ENCODE measurements around the gene TPM2. TPM values are rescaled to one million over a fixed set of nuclear protein-coding genes. Genes with fewer than 3 reads are reported as not detected.
A peak's percentile ranks its signal among the peaks of the same experiment; 100 is the strongest.

TPM2 gene
- polyA plus RNA-seq, 1 experiment, result 1,727 TPM

- Histone ChIP-seq H3K36me3 (ENCODE audit: control insufficient read depth, insufficient read depth, low read length) (peaks cover 38% of the 10 kb centered on the region), H3K27me3 (ENCODE audit: control insufficient read depth, insufficient read depth, low read length) (no peaks in the 10 kb centered on the region), H3K4me3 (ENCODE audit: low read depth, low read length) (no peak overlapping the region)
- DNase-seq (ENCODE audit: low read depth), result no peak
- POLR2A ChIA-PET, result interaction anchor here (0.7 to 0.8 kb wide), 2 partner anchors 31 to 35 kb away, joined by 3 to 6 read pairs; no protein-coding TSS in a partner anchor
- CTCF ChIA-PET, result interaction anchor here (0.6 to 8.9 kb wide), 21 partner anchors 9 to 80 kb away, joined by 3 to 177 read pairs (median 8); partner anchors contain the start of genes ARHGEF39, CA9, CCDC107 and CREB3
- TF ChIP-seq CTCF (IDR thresholded peaks at IDR 0.05; ENCODE audit: insufficient read depth, low read depth, low read length), result peak; percentile 87
These were observed 6.9 kb upstream of the TPM2 start for GRCh38 chr9:35696520-35697215.

GRCh38 chr9:35695943-35696401 lies 6.2 kb upstream of the TPM2 start:
- DNase-seq (ENCODE audit: low read depth), result no peak
- H3K27me3 ChIP-seq (ENCODE audit: control insufficient read depth, insufficient read depth, low read length), result no peaks in the 10 kb centered on the region
- CTCF ChIA-PET, result interaction anchor here (0.8 to 8.9 kb wide), 19 partner anchors 8 to 130 kb away, joined by 3 to 177 read pairs (median 9); partner anchors contain the start of genes ARHGEF39, CA9, CCDC107 and CREB3
- H3K4me3 ChIP-seq (ENCODE audit: low read depth, low read length), result no peak overlapping the region
- H3K36me3 ChIP-seq (ENCODE audit: control insufficient read depth, insufficient read depth, low read length), result peaks cover 33% of the 10 kb centered on the region
- no peak for TF ChIP-seq CTCF (IDR thresholded peaks at IDR 0.05; ENCODE audit: insufficient read depth, low read depth, low read length)
- POLR2A ChIA-PET, result no interaction called here

GRCh38 chr9:35691757-35692301 lies 2.1 kb upstream of the TPM2 start:
- Histone ChIP-seq H3K27me3 (ENCODE audit: control insufficient read depth, insufficient read depth, low read length) (no peaks in the 10 kb centered on the region), H3K4me3 (ENCODE audit: low read depth, low read length) (no peak overlapping the region), H3K36me3 (ENCODE audit: control insufficient read depth, insufficient read depth, low read length) (peaks cover 12% of the 10 kb centered on the region)
- POLR2A ChIA-PET, result interaction anchor here (0.7 to 4.2 kb wide), 3 partner anchors 37 to 48 kb away, joined by 3 to 35 read pairs (median 13); partner anchors contain the start of genes CREB3 and TLN1
- no peak for TF ChIP-seq CTCF (IDR thresholded peaks at IDR 0.05; ENCODE audit: insufficient read depth, low read depth, low read length)
- DNase-seq (ENCODE audit: low read depth), result no peak
- CTCF ChIA-PET, result interaction anchor here (0.6 to 3.8 kb wide), 6 partner anchors 20 to 45 kb away, joined by 3 to 26 read pairs (median 4); no protein-coding TSS in a partner anchor

- DNase-seq (ENCODE audit: low read depth), result no peak
- ChIA-PET POLR2A (interaction anchor here (0.6 to 4.2 kb wide), 8 partner anchors 9 to 173 kb away, joined by 3 to 35 read pairs (median 6); partner anchors contain the start of genes CCDC107, CREB3, RMRP and TLN1), CTCF (interaction anchor here (0.6 to 3.8 kb wide), 8 partner anchors 21 to 87 kb away, joined by 3 to 26 read pairs (median 4); partner anchors contain the start of genes CCDC107 and RMRP)
- no peaks in the 10 kb centered on the region for H3K27me3 ChIP-seq (ENCODE audit: control insufficient read depth, insufficient read depth, low read length)
- no peak for TF ChIP-seq CTCF (IDR thresholded peaks at IDR 0.05; ENCODE audit: insufficient read depth, low read depth, low read length)
- H3K36me3 ChIP-seq (ENCODE audit: control insufficient read depth, insufficient read depth, low read length), result peaks cover 13% of the 10 kb centered on the region
- H3K4me3 ChIP-seq (ENCODE audit: low read depth, low read length), result peak overlapping the region; percentile 98
These were observed 1.6 kb upstream of the TPM2 start for GRCh38 chr9:35691334-35691650.

Data from BJ (cell line).